ENCODE data around the gene APLP1.

- no peak for TF ChIP-seq POLR2A (IDR thresholded peaks at IDR 0.05; ENCODE audit: extremely low read depth, insufficient read length)
- no peak for TF ChIP-seq CTCF (IDR thresholded peaks at IDR 0.05; ENCODE audit: low read depth, low read length)
- TF ChIP-seq MAX (IDR thresholded peaks at IDR 0.05; ENCODE audit: low read depth, low read length) = no peak
- no peak for TF ChIP-seq MYC (IDR thresholded peaks at IDR 0.05; ENCODE audit: low read depth, low read length)
These were observed 21.2 kb downstream of the APLP1 start for GRCh38 chr19:35889370-35890112.
